H9 (cell line): ENCODE results near the gene UQCRC2. TPM values are rescaled to one million over a fixed set of nuclear protein-coding genes. Genes with fewer than 3 reads are reported as not detected.
"Not testable (repeated sequence)": the region's sequence is repeated elsewhere in the genome, so short reads cannot be mapped to it uniquely, and the experiment has no call there.

Source experiments
- DNase-seq: peaks from one replicate; pipeline ENCODE4 v3.0.0-alpha.2; 2017
- H2AFZ ChIP-seq: one replicate; pipeline ENCODE4 v1.6.1; 2013; ENCODE audit warnings: mild to moderate bottlenecking, low read length, control low read depth, moderate library complexity
- H2AK5ac ChIP-seq: 2 replicates; pipeline ENCODE4 v1.6.1; 2013; ENCODE audit warnings: low read length, control low read depth, mixed read lengths; ENCODE audit not compliant: insufficient read length
- H2BK120ac ChIP-seq: one replicate; pipeline ENCODE4 v1.6.1; 2013; ENCODE audit warnings: low read depth, mild to moderate bottlenecking, low read length, control low read depth, inconsistent platforms; ENCODE audit not compliant: poor library complexity, severe bottlenecking
- H2BK12ac ChIP-seq: 2 replicates; pipeline ENCODE4 v1.6.1; 2013; ENCODE audit warnings: low read length, control low read depth, mixed read lengths, low read depth; ENCODE audit not compliant: insufficient read length
- H2BK15ac ChIP-seq: 2 replicates; pipeline ENCODE4 v1.6.1; 2013; ENCODE audit warnings: low read depth, low read length, control low read depth
- H2BK20ac ChIP-seq: one replicate; pipeline ENCODE4 v1.6.1; 2013; ENCODE audit warnings: low read depth, mild to moderate bottlenecking, low read length, control low read depth, inconsistent platforms; ENCODE audit not compliant: poor library complexity, severe bottlenecking
- H2BK5ac ChIP-seq: 2 replicates; pipeline ENCODE4 v1.6.1; 2013; ENCODE audit warnings: low read length, control low read depth, mixed read lengths; ENCODE audit not compliant: insufficient read length
- H3K14ac ChIP-seq: 2 replicates; pipeline ENCODE4 v1.6.1; 2013; ENCODE audit warnings: low read length, control low read depth; ENCODE audit not compliant: insufficient read depth
- H3K18ac ChIP-seq: 2 replicates; pipeline ENCODE4 v1.6.1; 2013; ENCODE audit warnings: low read depth, mild to moderate bottlenecking, mixed read lengths, low read length, control low read depth; ENCODE audit not compliant: insufficient read length
- H3K23ac ChIP-seq: 2 replicates; pipeline ENCODE4 v1.6.1; 2013; ENCODE audit warnings: low read length, control low read depth, mixed read lengths, low read depth; ENCODE audit not compliant: insufficient read length
- H3K23me2 ChIP-seq: 2 replicates; pipeline ENCODE4 v1.6.1; 2013; ENCODE audit warnings: low read depth, mild to moderate bottlenecking, mixed read lengths, low read length, control low read depth; ENCODE audit not compliant: insufficient read length, poor library complexity, severe bottlenecking
- H3K27ac ChIP-seq: 2 replicates; pipeline ENCODE4 v1.5.1; 2013; ENCODE audit warnings: low read length, control low read depth, mixed read lengths, low read depth; ENCODE audit not compliant: insufficient read length
- H3K27me3 ChIP-seq: 2 replicates; pipeline ENCODE4 v1.6.1; 2013; ENCODE audit warnings: low read length, control low read depth, inconsistent platforms; ENCODE audit not compliant: insufficient read depth
- H3K4ac ChIP-seq: 2 replicates; pipeline ENCODE4 v1.6.1; 2013; ENCODE audit warnings: low read depth, mild to moderate bottlenecking, control low read depth, inconsistent platforms, low read length, moderate library complexity
- H3K4me1 ChIP-seq: 2 replicates; pipeline ENCODE4 v1.6.1; 2013; ENCODE audit warnings: low read length, control low read depth, inconsistent platforms; ENCODE audit not compliant: insufficient read depth
- H3K4me2 ChIP-seq: 2 replicates; pipeline ENCODE4 v1.6.1; 2013; ENCODE audit warnings: low read length, control low read depth, mixed read lengths; ENCODE audit not compliant: insufficient read length, insufficient read depth
- H3K56ac ChIP-seq: 2 replicates; pipeline ENCODE4 v1.6.1; 2013; ENCODE audit warnings: low read depth, mild to moderate bottlenecking, mixed read lengths, low read length, control low read depth; ENCODE audit not compliant: insufficient read length
- H3K79me1 ChIP-seq: 2 replicates; pipeline ENCODE4 v1.6.1; 2013; ENCODE audit warnings: low read depth, mild to moderate bottlenecking, moderate library complexity, low read length, control low read depth, inconsistent platforms; ENCODE audit not compliant: insufficient read depth, poor library complexity, severe bottlenecking
- H3K79me2 ChIP-seq: 2 replicates; pipeline ENCODE4 v1.6.1; 2013; ENCODE audit warnings: low read length, control low read depth, inconsistent platforms; ENCODE audit not compliant: insufficient read depth
- H3K9ac ChIP-seq: 2 replicates; pipeline ENCODE4 v1.6.1; 2013; ENCODE audit warnings: low read length, control low read depth, mixed read lengths; ENCODE audit not compliant: insufficient read length; ENCODE audit errors: extremely low read depth
- H3K9me3 ChIP-seq: one replicate; pipeline ENCODE4 v1.6.1; 2013; ENCODE audit warnings: low read depth, low read length, inconsistent platforms; ENCODE audit not compliant: control insufficient read depth
- H3T11ph ChIP-seq: one replicate; pipeline ENCODE4 v1.6.1; 2013; ENCODE audit warnings: mild to moderate bottlenecking, low read length, control low read depth, inconsistent platforms
- H4K20me1 ChIP-seq: one replicate; pipeline ENCODE4 v1.6.1; 2013; ENCODE audit not compliant: control insufficient read depth, insufficient read length, insufficient read depth
- H4K5ac ChIP-seq: 2 replicates; pipeline ENCODE4 v1.6.1; 2013; ENCODE audit warnings: low read depth, mild to moderate bottlenecking, mixed read lengths, low read length, control low read depth; ENCODE audit not compliant: insufficient read length
- H4K8ac ChIP-seq: replicated peaks from 2 replicates; pipeline ENCODE4 v1.6.1; 2013; ENCODE audit warnings: low read length, control low read depth, mixed read lengths, low read depth; ENCODE audit not compliant: insufficient read length
- H4K91ac ChIP-seq: 2 replicates; pipeline ENCODE4 v1.6.1; 2013; ENCODE audit warnings: low read depth, mild to moderate bottlenecking, moderate library complexity, mixed read lengths, low read length, control low read depth; ENCODE audit not compliant: insufficient read length
- H3K27ac Mint-ChIP-seq, 3 experiments: 2 replicates in 2 of 3; 3 replicates in 1 of 3; pipeline ENCODE4 v1.8.0; 2020 to 2021; ENCODE audit warnings: mixed read lengths in 3 of 3, mild to moderate bottlenecking in 1 of 3, moderate library complexity in 1 of 3
- H3K27me3 Mint-ChIP-seq: 2 replicates; pipeline ENCODE4 v1.8.0; 2021; ENCODE audit warnings: low read depth, mild to moderate bottlenecking, moderate library complexity, mixed read lengths
- H3K36me3 Mint-ChIP-seq, 3 experiments: 2 replicates in 2 of 3; 3 replicates in 1 of 3; pipeline ENCODE4 v1.8.0; 2020 to 2021; ENCODE audit warnings: low read depth in 3 of 3, mixed read lengths in 3 of 3; ENCODE audit not compliant: insufficient read depth in 1 of 3
- H3K4me1 Mint-ChIP-seq, 2 experiments: 2 replicates each; pipeline ENCODE4 v1.8.0; 2020; ENCODE audit warnings: mixed read lengths in 2 of 2
- H3K4me3 Mint-ChIP-seq, 2 experiments: 2 replicates in 1 of 2; 3 replicates in 1 of 2; pipeline ENCODE4 v1.8.0; 2020 to 2021; ENCODE audit warnings: mild to moderate bottlenecking in 2 of 2, mixed read lengths in 2 of 2, moderate library complexity in 1 of 2
- H3K9me3 Mint-ChIP-seq, 2 experiments: 2 replicates in 1 of 2; 3 replicates in 1 of 2; pipeline ENCODE4 v1.8.0; 2020; ENCODE audit warnings: mild to moderate bottlenecking in 2 of 2, mixed read lengths in 2 of 2, moderate library complexity in 1 of 2
- WGBS: extraction: QIAGEN DNeasy Blood & Tissue Kit; methylation state at CpG from one replicate; pipeline ENCODE4 v1.1.7; 2013; ENCODE audit warnings: missing lambda C conversion rate, low lambda C conversion rate, mixed read lengths; ENCODE audit not compliant: insufficient read length; ENCODE audit errors: extremely low coverage; 5-methylcytosine and 5-hydroxymethylcytosine counted together
- total RNA-seq: library from RNA; stranded (reverse); gene quantifications from 2 replicates; pipeline ENCODE4 v1.2.1, GENCODE V29; 2021

Gene UQCRC2
- total RNA-seq, 1 experiment from 2014 or later, result 228 TPM

GRCh38 chr16:21933316-21933715, 19.8 kb upstream of the UQCRC2 start:
- H3K27ac Mint-ChIP-seq, H3K14ac ChIP-seq, H3K79me2 ChIP-seq, H3K18ac ChIP-seq, DNase-seq, H3K4me1 ChIP-seq, H3T11ph ChIP-seq, H2BK12ac ChIP-seq, H3K27ac ChIP-seq, H3K4me1 Mint-ChIP-seq, H2BK120ac ChIP-seq, H3K23ac ChIP-seq, H3K9ac ChIP-seq, H3K9me3 ChIP-seq, H2BK15ac ChIP-seq, H2AK5ac ChIP-seq, H3K9me3 Mint-ChIP-seq, H2BK20ac ChIP-seq, H3K23me2 ChIP-seq, H2BK5ac ChIP-seq, H3K36me3 Mint-ChIP-seq, H3K4me3 Mint-ChIP-seq, H3K27me3 ChIP-seq, H2AFZ ChIP-seq, H4K91ac ChIP-seq, H3K56ac ChIP-seq, H3K4me2 ChIP-seq, H4K5ac ChIP-seq, H3K4ac ChIP-seq, H4K20me1 ChIP-seq, H4K8ac ChIP-seq, H3K79me1 ChIP-seq: not testable (repeated sequence)
- peaks cover 23% of the 10 kb centered on the region for H3K27me3 Mint-ChIP-seq
- WGBS, result no CpG with 5 or more reads among the region's 4 CpGs

DNA sequence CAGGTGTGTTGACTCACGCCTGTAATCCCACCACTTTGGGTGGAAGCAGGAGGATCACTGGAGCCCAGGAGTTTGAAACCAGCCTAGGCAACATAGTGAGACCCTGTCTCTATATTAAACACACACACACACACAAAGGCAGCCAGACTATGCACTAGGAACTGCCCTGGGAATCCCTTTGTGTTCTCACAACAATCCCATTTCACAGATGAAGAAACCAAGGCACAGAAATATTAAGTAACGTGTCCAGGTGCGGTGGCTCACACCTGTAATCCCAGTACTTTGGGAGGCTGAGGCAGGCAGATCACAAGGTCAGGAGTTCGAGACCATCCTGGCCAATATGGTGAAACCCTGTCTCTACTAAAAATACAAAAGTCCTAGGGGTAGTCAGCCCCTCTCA, 19.4 kb upstream of the UQCRC2 start:
- not testable (repeated sequence) for H3K9ac ChIP-seq, H3T11ph ChIP-seq, H2BK15ac ChIP-seq, H3K56ac ChIP-seq, H2BK12ac ChIP-seq, H4K8ac ChIP-seq, H3K23me2 ChIP-seq, H3K27ac ChIP-seq, H3K36me3 Mint-ChIP-seq, H2AFZ ChIP-seq, H3K4me2 ChIP-seq, H4K5ac ChIP-seq, H4K20me1 ChIP-seq, H3K4ac ChIP-seq, H3K27me3 ChIP-seq, H3K4me1 ChIP-seq, H2BK5ac ChIP-seq, H3K9me3 Mint-ChIP-seq, H2BK20ac ChIP-seq, H3K79me1 ChIP-seq, H3K14ac ChIP-seq, H3K4me1 Mint-ChIP-seq, H2AK5ac ChIP-seq, H3K9me3 ChIP-seq, H3K23ac ChIP-seq, H2BK120ac ChIP-seq, H3K18ac ChIP-seq, H3K79me2 ChIP-seq, H4K91ac ChIP-seq, H3K4me3 Mint-ChIP-seq, H3K27ac Mint-ChIP-seq, DNase-seq
- H3K27me3 Mint-ChIP-seq, result peaks cover 23% of the 10 kb centered on the region
- no CpG with 5 or more reads among the region's 4 CpGs for WGBS
